ENCODE measurements around the gene TMPRSS2. TPM values are rescaled to one million over a fixed set of nuclear protein-coding genes. Genes with fewer than 3 reads are reported as not detected.

TMPRSS2 gene
- total RNA-seq, 3 donors from 2014 or later (not counting 1 experiment from before 2014, with no cell fraction given) = not detected

GRCh38 chr21:41480086-41480690, 27.8 kb downstream of the TMPRSS2 start:
- no peak for DNase-seq
- Mint-ChIP-seq H3K27me3 (ENCODE audit: low read depth in 2 of 2) (peaks cover 0 to 4% of the 10 kb centered on the region in 2 donors), H3K4me3 (no peak overlapping the region), H3K9me3 (no peaks in the 10 kb centered on the region), H3K27ac (no peak overlapping the region), H3K4me1 (peaks cover 20% of the 10 kb centered on the region in 2 donors), H3K36me3 (no peaks in the 10 kb centered on the region)
- H3K9me3 ChIP-seq (ENCODE audit: control insufficient read depth, insufficient read depth, low read length) = no peaks in the 10 kb centered on the region
- no peak for TF ChIP-seq CTCF (IDR thresholded peaks at IDR 0.05)
- no peaks in the 10 kb centered on the region for H3K27me3 ChIP-seq (ENCODE audit: control insufficient read depth, insufficient read depth, low read length)
- H3K36me3 ChIP-seq (ENCODE audit: control insufficient read depth, insufficient read depth, low read length) = no peaks in the 10 kb centered on the region
- intact Hi-C loops (cut with micrococcal nuclease) = no loop called here
- no peak overlapping the region for H3K27ac ChIP-seq (ENCODE audit: low read length)
- peak in 1 of 3 donors; percentile 3 for ATAC-seq
- 86% methylated on average over 17 of the region's 17 CpGs for WGBS (ENCODE audit: insufficient coverage)
- H3K4me1 ChIP-seq (ENCODE audit: control insufficient read depth, insufficient read depth, low read length) = peaks cover 4% of the 10 kb centered on the region
- no peak overlapping the region for H3K4me3 ChIP-seq (ENCODE audit: low read length)

GRCh38 chr21:41479686-41480085, 28.3 kb downstream of the TMPRSS2 start:
- Histone ChIP-seq H3K27me3 (ENCODE audit: control insufficient read depth, insufficient read depth, low read length) (no peaks in the 10 kb centered on the region), H3K27ac (ENCODE audit: low read length) (no peak overlapping the region), H3K4me3 (ENCODE audit: low read length) (no peak overlapping the region), H3K36me3 (ENCODE audit: control insufficient read depth, insufficient read depth, low read length) (no peaks in the 10 kb centered on the region), H3K9me3 (ENCODE audit: control insufficient read depth, insufficient read depth, low read length) (no peaks in the 10 kb centered on the region), H3K4me1 (ENCODE audit: control insufficient read depth, insufficient read depth, low read length) (peaks cover 4% of the 10 kb centered on the region)
- TF ChIP-seq CTCF (IDR thresholded peaks at IDR 0.05) = no peak
- ATAC-seq (no peak), DNase-seq (no peak)
- intact Hi-C loops (cut with micrococcal nuclease) = no loop called here
- Mint-ChIP-seq H3K4me3 (no peak overlapping the region), H3K27me3 (ENCODE audit: low read depth in 2 of 2) (no peaks in the 10 kb centered on the region), H3K27ac (no peak overlapping the region), H3K9me3 (no peaks in the 10 kb centered on the region), H3K36me3 (no peaks in the 10 kb centered on the region), H3K4me1 (peaks cover 20% of the 10 kb centered on the region in 2 donors)
- 74% methylated on average over 8 of the region's 8 CpGs for WGBS (ENCODE audit: insufficient coverage)

GRCh38 chr21:41478319-41479177, 29.4 kb downstream of the TMPRSS2 start:
- Mint-ChIP-seq H3K9me3 (no peaks in the 10 kb centered on the region), H3K4me3 (no peak overlapping the region), H3K27ac (no peak overlapping the region), H3K27me3 (ENCODE audit: low read depth in 2 of 2) (no peaks in the 10 kb centered on the region), H3K36me3 (no peaks in the 10 kb centered on the region), H3K4me1 (peaks cover 20% of the 10 kb centered on the region in 2 donors)
- WGBS (ENCODE audit: insufficient coverage) = 53% methylated on average over 11 of the region's 11 CpGs
- Histone ChIP-seq H3K27me3 (ENCODE audit: control insufficient read depth, insufficient read depth, low read length) (no peaks in the 10 kb centered on the region), H3K4me1 (ENCODE audit: control insufficient read depth, insufficient read depth, low read length) (peaks cover 4% of the 10 kb centered on the region), H3K27ac (ENCODE audit: low read length) (no peak overlapping the region), H3K4me3 (ENCODE audit: low read length) (no peak overlapping the region), H3K9me3 (ENCODE audit: control insufficient read depth, insufficient read depth, low read length) (no peaks in the 10 kb centered on the region), H3K36me3 (ENCODE audit: control insufficient read depth, insufficient read depth, low read length) (no peaks in the 10 kb centered on the region)
- ATAC-seq (peak in 1 of 3 donors; percentile 71), DNase-seq (no peak)
- intact Hi-C loops (cut with micrococcal nuclease) = no loop called here
- no peak for TF ChIP-seq CTCF (IDR thresholded peaks at IDR 0.05)

Data from natural killer cell (primary cell).